K562 (cell line): ENCODE measurements around the gene UBR7.

Experiments used
- CREM ChIP-seq: IDR thresholded peaks from 2 replicates; pipeline ENCODE4 v1.6.1; 2014; ENCODE audit warnings: antibody characterized with exemption, low read depth
- ZFP30 ChIP-seq: fragments of 250-450 bp; sonication (Bioruptor Pico); IDR thresholded peaks from 2 replicates; pipeline ENCODE4 v1.8.0; 2022; ENCODE audit warnings: moderate library complexity, mild to moderate bottlenecking, inconsistent platforms, borderline replicate concordance

DNA sequence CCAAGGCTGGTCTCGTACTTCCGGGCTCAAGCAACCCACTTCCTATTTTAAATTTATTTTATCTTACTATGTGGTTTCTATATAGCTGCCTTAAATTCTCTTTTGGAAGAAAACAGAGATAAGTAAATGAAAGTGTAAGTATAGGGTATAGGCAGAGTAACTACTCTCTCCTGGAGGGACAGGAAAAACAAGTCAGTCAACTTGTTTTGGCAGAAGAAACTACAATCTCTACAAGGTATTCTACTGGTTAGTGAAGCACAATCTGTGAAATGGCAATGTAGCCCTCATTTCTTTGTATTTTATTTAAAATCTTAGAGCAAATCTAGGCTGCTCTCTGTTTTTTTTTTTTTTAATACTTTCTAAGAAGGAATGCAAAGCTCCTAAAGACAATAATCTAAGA lies 55.4 kb downstream of the UBR7 start:
- TF ChIP-seq CREM (no peak), ZFP30 (CRISPR knock-in tag) (no peak)
